PC-3 (cell line): ENCODE measurements around the gene MUSTN1. TPM values are rescaled to one million over a fixed set of nuclear protein-coding genes. Genes with fewer than 3 reads are reported as not detected.

Experiments used
- ATAC-seq: fragments of 200-7000 bp; cut with Tn5 transposase; 2 replicates; pipeline ENCODE4 v1.9.1; 2020; ENCODE audit warnings: mild to moderate bottlenecking, moderate library complexity
- BruUV-seq: library from RNA; stranded (reverse); fragments of 400-500 nt; replicated peaks from 2 replicates; lab custom pipeline; 2021; lab: Mats Ljungman, UMichigan
- CTCF ChIA-PET: fragments of 300-600 bp; sonication (Branson Sonifier 250); formaldehyde crosslinking; loops from one replicate; lab custom pipeline; 2022; ENCODE audit warnings: antibody characterized with exemption; lab: Charles Lee
- POLR2A ChIA-PET: fragments of 300-600 bp; sonication (Branson Sonifier 250); formaldehyde crosslinking; loops from one replicate; lab custom pipeline; 2022; ENCODE audit warnings: antibody characterized with exemption; ENCODE audit not compliant: unreplicated experiment; lab: Charles Lee
- DNase-seq: peaks from one replicate; pipeline ENCODE4 v3.0.0-alpha.2; 2015
- H2AFZ ChIP-seq: fragments of 300-600 bp; sonication (generic); 2 replicates; pipeline ENCODE4 v1.6.0; 2016; ENCODE audit warnings: antibody characterized with exemption, low read length
- H3F3A ChIP-seq: fragments of 300-600 bp; sonication (generic); one replicate; pipeline ENCODE4 v1.6.0; 2017; ENCODE audit warnings: antibody characterized with exemption, low read length, control low read depth, mild to moderate bottlenecking; ENCODE audit not compliant: unreplicated experiment
- H3K27ac ChIP-seq: fragments of 300-600 bp; sonication (generic); 2 replicates; pipeline ENCODE4 v1.5.1; 2016; ENCODE audit warnings: mild to moderate bottlenecking, low read length
- H3K27me3 ChIP-seq: fragments of 300-600 bp; sonication (generic); 2 replicates; pipeline ENCODE4 v1.6.1; 2016; ENCODE audit warnings: low read length, mixed read lengths
- H3K36me3 ChIP-seq: fragments of 300-600 bp; sonication (generic); 2 replicates; pipeline ENCODE4 v1.6.1; 2016; ENCODE audit warnings: low read depth, mixed run types, low read length, mixed read lengths
- H3K4me1 ChIP-seq: fragments of 300-600 bp; sonication (generic); 2 replicates; pipeline ENCODE4 v1.5.1; 2016; ENCODE audit warnings: low read length; ENCODE audit not compliant: insufficient read depth
- H3K4me2 ChIP-seq: fragments of 300-600 bp; sonication (generic); 2 replicates; pipeline ENCODE4 v1.6.0; 2016; ENCODE audit warnings: low read length
- H3K4me3 ChIP-seq: fragments of 300-600 bp; sonication (generic); 2 replicates; pipeline ENCODE4 v1.5.1; 2016; ENCODE audit warnings: mild to moderate bottlenecking, low read length, mixed read lengths
- H3K79me2 ChIP-seq: fragments of 300-600 bp; sonication (generic); 2 replicates; pipeline ENCODE4 v1.6.1; 2017; ENCODE audit warnings: low read length, mixed read lengths
- H3K9ac ChIP-seq: fragments of 300-600 bp; sonication (generic); 2 replicates; pipeline ENCODE4 v1.6.0; 2016; ENCODE audit warnings: mild to moderate bottlenecking, low read length
- H3K9me2 ChIP-seq: fragments of 300-600 bp; sonication (generic); replicated peaks from 2 replicates; pipeline ENCODE4 v1.6.1; 2016; ENCODE audit warnings: mixed run types, low read length, mixed read lengths
- H3K9me3 ChIP-seq: fragments of 300-600 bp; sonication (generic); 2 replicates; pipeline ENCODE4 v1.6.1; 2016; ENCODE audit warnings: low read length, mixed read lengths
- H4K20me1 ChIP-seq: fragments of 300-600 bp; sonication (generic); 2 replicates; pipeline ENCODE4 v1.6.1; 2016; ENCODE audit warnings: low read length, mixed read lengths
- EZH2 ChIP-seq: fragments of 300-600 bp; sonication (generic); IDR thresholded peaks from one replicate; pipeline ENCODE4 v1.6.1; 2017; ENCODE audit warnings: antibody characterized with exemption, mild to moderate bottlenecking, low read length; ENCODE audit not compliant: unreplicated experiment
- EZH2phosphoT487 ChIP-seq: fragments of 300-600 bp; sonication (generic); IDR thresholded peaks from 2 replicates; pipeline ENCODE4 v1.6.1; 2018; ENCODE audit warnings: mild to moderate bottlenecking, antibody characterized with exemption, low read length, borderline replicate concordance
- intact Hi-C: fragments of 100-400 bp; cut with micrococcal nuclease; formaldehyde crosslinking; loops from 2 replicates; pipeline ENCODE4 v1.9.0; 2023
- total RNA-seq: library from RNA; depleted of rRNA; stranded (reverse); fragments of >200 nt; gene quantifications from 2 replicates; pipeline ENCODE4 v1.2.3, GENCODE V29; 2014
- TF ChIP-seq, protein P1 (sequence below): fragments of 300-600 bp; sonication (generic); conservative IDR thresholded peaks from 2 replicates; pipeline ENCODE4 v1.5.1; 2017; ENCODE audit warnings: antibody characterized with exemption, low read depth, mild to moderate bottlenecking, low read length

The MUSTN1 gene
- total RNA-seq, 1 experiment from 2014 or later = 0.66 TPM

GRCh38 chr3:52836986-52837385 is 2.2 kb upstream of the MUSTN1 start:
- Histone ChIP-seq H4K20me1 (no peaks in the 10 kb centered on the region), H3K4me1 (no peaks in the 10 kb centered on the region), H3K4me2 (no peak overlapping the region), H3K9me3 (no peaks in the 10 kb centered on the region), H3F3A (no peaks in the 10 kb centered on the region), H3K4me3 (no peak overlapping the region), H3K9me2 (no peaks in the 10 kb centered on the region), H2AFZ (no peak overlapping the region), H3K9ac (no peak overlapping the region), H3K79me2 (no peaks in the 10 kb centered on the region), H3K27me3 (no peaks in the 10 kb centered on the region), H3K27ac (no peak overlapping the region), H3K36me3 (no peaks in the 10 kb centered on the region)
- BruUV-seq = no TSS peak
- ChIA-PET POLR2A (no interaction called here), CTCF (no interaction called here)
- no peak for DNase-seq
- TF ChIP-seq, protein P1, sequence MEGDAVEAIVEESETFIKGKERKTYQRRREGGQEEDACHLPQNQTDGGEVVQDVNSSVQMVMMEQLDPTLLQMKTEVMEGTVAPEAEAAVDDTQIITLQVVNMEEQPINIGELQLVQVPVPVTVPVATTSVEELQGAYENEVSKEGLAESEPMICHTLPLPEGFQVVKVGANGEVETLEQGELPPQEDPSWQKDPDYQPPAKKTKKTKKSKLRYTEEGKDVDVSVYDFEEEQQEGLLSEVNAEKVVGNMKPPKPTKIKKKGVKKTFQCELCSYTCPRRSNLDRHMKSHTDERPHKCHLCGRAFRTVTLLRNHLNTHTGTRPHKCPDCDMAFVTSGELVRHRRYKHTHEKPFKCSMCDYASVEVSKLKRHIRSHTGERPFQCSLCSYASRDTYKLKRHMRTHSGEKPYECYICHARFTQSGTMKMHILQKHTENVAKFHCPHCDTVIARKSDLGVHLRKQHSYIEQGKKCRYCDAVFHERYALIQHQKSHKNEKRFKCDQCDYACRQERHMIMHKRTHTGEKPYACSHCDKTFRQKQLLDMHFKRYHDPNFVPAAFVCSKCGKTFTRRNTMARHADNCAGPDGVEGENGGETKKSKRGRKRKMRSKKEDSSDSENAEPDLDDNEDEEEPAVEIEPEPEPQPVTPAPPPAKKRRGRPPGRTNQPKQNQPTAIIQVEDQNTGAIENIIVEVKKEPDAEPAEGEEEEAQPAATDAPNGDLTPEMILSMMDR = no peak
- TF ChIP-seq EZH2phosphoT487 (no peak), EZH2 (no peak)
- no peak for ATAC-seq
- intact Hi-C loops = no loop called here

- no peak for DNase-seq
- POLR2A ChIA-PET = no interaction called here
Measured at GRCh38 chr3:52836471-52836845, 1.6 kb upstream of the MUSTN1 start.

DNA sequence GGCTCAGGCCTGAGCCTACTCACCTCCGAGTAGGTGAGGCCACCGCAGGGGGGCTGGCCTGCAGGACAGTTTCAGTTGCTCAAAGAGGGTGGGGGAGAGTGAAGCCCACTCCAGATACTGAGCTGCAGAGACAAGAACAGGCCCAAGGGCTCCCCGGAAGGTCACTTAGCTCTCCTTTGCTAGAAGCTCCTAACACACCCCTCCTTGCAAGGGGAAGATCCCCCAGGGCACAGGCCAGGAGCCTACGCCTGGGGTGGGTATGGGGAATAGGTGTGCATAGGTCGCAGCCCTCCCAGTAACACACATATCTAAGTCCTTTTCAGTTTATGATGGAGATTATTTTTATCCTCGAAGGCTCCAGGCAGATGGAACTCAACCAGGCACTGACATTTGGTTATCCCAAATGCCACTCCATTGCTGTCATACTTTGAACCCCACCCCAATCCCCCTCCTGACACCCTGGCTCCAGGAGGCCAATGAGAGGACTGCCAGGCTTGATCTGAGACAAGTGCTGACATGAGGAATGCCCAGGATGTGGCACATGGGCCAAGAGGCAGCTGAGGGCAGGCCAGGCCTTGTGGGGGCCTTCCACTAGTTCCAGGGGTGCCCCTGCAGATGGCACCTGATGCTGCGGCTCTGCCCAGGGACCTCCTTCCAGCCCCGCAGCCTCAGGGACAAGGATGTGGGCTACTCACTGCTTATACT is 1.1 kb upstream of the MUSTN1 start:
- Histone ChIP-seq H3K9me2 (no peaks in the 10 kb centered on the region), H3K9ac (no peak overlapping the region), H4K20me1 (no peaks in the 10 kb centered on the region), H3K36me3 (no peaks in the 10 kb centered on the region), H3K9me3 (no peaks in the 10 kb centered on the region), H3K4me1 (peaks cover 11% of the 10 kb centered on the region), H3K27ac (no peak overlapping the region), H3F3A (no peaks in the 10 kb centered on the region), H2AFZ (no peak overlapping the region), H3K27me3 (no peaks in the 10 kb centered on the region), H3K79me2 (no peaks in the 10 kb centered on the region), H3K4me3 (no peak overlapping the region), H3K4me2 (no peak overlapping the region)
- no peak for DNase-seq
- BruUV-seq = no TSS peak
- ATAC-seq = no peak
- TF ChIP-seq, protein P1 = no peak
- no peak for TF ChIP-seq EZH2phosphoT487
- no peak for TF ChIP-seq EZH2
- CTCF ChIA-PET = no interaction called here
- POLR2A ChIA-PET = no interaction called here
- intact Hi-C loops = no loop called here

More at GRCh38 chr3:52836471-52836845, 1.6 kb upstream of the MUSTN1 start:
- no peaks in the 10 kb centered on the region for H4K20me1 ChIP-seq
- no peak overlapping the region for H3K4me3 ChIP-seq
- no peak overlapping the region for H2AFZ ChIP-seq
- no peaks in the 10 kb centered on the region for H3K9me2 ChIP-seq
- no peak overlapping the region for H3K9ac ChIP-seq
- H3K27me3 ChIP-seq = no peaks in the 10 kb centered on the region
- H3K36me3 ChIP-seq = no peaks in the 10 kb centered on the region
- H3K4me2 ChIP-seq = no peak overlapping the region
- H3K27ac ChIP-seq = no peak overlapping the region
- TF ChIP-seq EZH2 (no peak), EZH2phosphoT487 (no peak)
- TF ChIP-seq, protein P1 = no peak
- CTCF ChIA-PET = no interaction called here
- no peaks in the 10 kb centered on the region for H3K9me3 ChIP-seq
- no peaks in the 10 kb centered on the region for H3F3A ChIP-seq
- H3K79me2 ChIP-seq = no peaks in the 10 kb centered on the region
- H3K4me1 ChIP-seq = peaks cover 5% of the 10 kb centered on the region
- intact Hi-C loops = no loop called here
- no TSS peak for BruUV-seq
- ATAC-seq = no peak
